Loucy (cell line): Measurements from ENCODE around the gene SPOCK1.

Experiments used
- H2AFZ ChIP-seq: fragments of 200-600 bp; sonication (generic); 2 replicates; pipeline ENCODE4 v1.6.0; 2016; ENCODE audit warnings: antibody characterized with exemption, mild to moderate bottlenecking, low read length, moderate library complexity
- H3F3A ChIP-seq: fragments of 200-600 bp; 2 replicates; pipeline ENCODE4 v1.6.0; 2016; ENCODE audit warnings: antibody characterized with exemption, low read depth, mild to moderate bottlenecking
- H3K27me3 ChIP-seq: fragments of 200-600 bp; sonication (generic); 2 replicates; pipeline ENCODE4 v1.6.1; 2014; ENCODE audit warnings: low read length, mild to moderate bottlenecking; ENCODE audit not compliant: insufficient read depth, poor library complexity, severe bottlenecking
- H3K36me3 ChIP-seq: fragments of 200-600 bp; sonication (generic); 2 replicates; pipeline ENCODE4 v1.6.1; 2016; ENCODE audit warnings: low read length; ENCODE audit not compliant: insufficient read depth
- H3K4me1 ChIP-seq: fragments of 200-600 bp; sonication (generic); 2 replicates; pipeline ENCODE4 v1.5.1; 2014; ENCODE audit warnings: low read length, mild to moderate bottlenecking; ENCODE audit not compliant: insufficient read depth, poor library complexity, severe bottlenecking
- H3K4me2 ChIP-seq: fragments of 200-600 bp; sonication (generic); 2 replicates; pipeline ENCODE4 v1.6.0; 2014; ENCODE audit warnings: antibody characterized with exemption, low read length, low read depth, mild to moderate bottlenecking; ENCODE audit not compliant: poor library complexity, severe bottlenecking
- H3K4me3 ChIP-seq: fragments of 200-600 bp; sonication (generic); 2 replicates; pipeline ENCODE4 v1.5.1; 2014; ENCODE audit warnings: low read length, mild to moderate bottlenecking, mixed read lengths; ENCODE audit not compliant: poor library complexity, severe bottlenecking
- H3K79me2 ChIP-seq: fragments of 200-600 bp; sonication (generic); 2 replicates; pipeline ENCODE4 v1.6.1; 2014; ENCODE audit warnings: low read length; ENCODE audit not compliant: insufficient read depth
- H3K9ac ChIP-seq: fragments of 200-600 bp; sonication (generic); 2 replicates; pipeline ENCODE4 v1.6.0; 2014; ENCODE audit warnings: mild to moderate bottlenecking, low read depth, low read length, moderate library complexity; ENCODE audit not compliant: poor library complexity, severe bottlenecking
- H3K9me2 ChIP-seq: fragments of 200-600 bp; sonication (generic); replicated peaks from 2 replicates; pipeline ENCODE4 v1.6.1; 2016; ENCODE audit warnings: low read depth, low read length, mixed read lengths
- H3K9me3 ChIP-seq: fragments of 200-600 bp; sonication (generic); 2 replicates; pipeline ENCODE4 v1.6.1; 2014; ENCODE audit warnings: mild to moderate bottlenecking, antibody characterized with exemption, low read length, low read depth; ENCODE audit not compliant: insufficient read depth
- H4K20me1 ChIP-seq: fragments of 200-600 bp; sonication (generic); 2 replicates; pipeline ENCODE4 v1.6.0; 2014; ENCODE audit warnings: antibody characterized with exemption, low read length, mild to moderate bottlenecking; ENCODE audit not compliant: insufficient read depth, poor library complexity, severe bottlenecking
- EZH2phosphoT487 ChIP-seq: fragments of 200-600 bp; IDR thresholded peaks from 2 replicates; pipeline ENCODE4 v1.6.1; 2018; ENCODE audit warnings: antibody characterized with exemption, mild to moderate bottlenecking, moderate library complexity, borderline replicate concordance
- TF ChIP-seq, protein P1 (sequence below): fragments of 200-600 bp; sonication (generic); conservative IDR thresholded peaks from 2 replicates; pipeline ENCODE4 v1.5.1; 2014; ENCODE audit warnings: mild to moderate bottlenecking, antibody characterized with exemption, low read length

SPOCK1 gene

DNA sequence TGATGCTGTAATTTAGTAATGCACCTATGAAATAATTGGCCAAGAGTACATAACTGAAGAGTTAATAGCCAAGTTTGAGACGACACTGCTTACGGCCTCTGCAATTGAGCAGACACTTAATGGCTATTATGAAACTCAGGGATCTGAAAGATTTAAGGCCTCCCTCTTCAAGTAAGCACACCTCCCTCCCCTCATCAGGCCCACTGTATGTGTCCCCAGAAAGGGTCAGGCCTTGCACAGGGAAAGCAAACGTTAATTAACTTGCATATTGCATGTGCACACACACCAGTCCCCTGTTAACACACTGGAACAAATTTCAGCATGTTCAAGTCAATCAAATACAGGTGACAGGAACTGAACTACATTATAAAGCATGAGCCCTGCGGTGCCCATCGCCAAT is 163.6 kb downstream of the SPOCK1 start:
- H3K9ac ChIP-seq: no peak overlapping the region
- H2AFZ ChIP-seq: no peak overlapping the region
- H3K27me3 ChIP-seq: no peaks in the 10 kb centered on the region
- H4K20me1 ChIP-seq: no peaks in the 10 kb centered on the region
- H3K9me2 ChIP-seq: no peaks in the 10 kb centered on the region
- no peaks in the 10 kb centered on the region for H3K79me2 ChIP-seq
- no peak overlapping the region for H3K4me2 ChIP-seq
- TF ChIP-seq, protein P1, sequence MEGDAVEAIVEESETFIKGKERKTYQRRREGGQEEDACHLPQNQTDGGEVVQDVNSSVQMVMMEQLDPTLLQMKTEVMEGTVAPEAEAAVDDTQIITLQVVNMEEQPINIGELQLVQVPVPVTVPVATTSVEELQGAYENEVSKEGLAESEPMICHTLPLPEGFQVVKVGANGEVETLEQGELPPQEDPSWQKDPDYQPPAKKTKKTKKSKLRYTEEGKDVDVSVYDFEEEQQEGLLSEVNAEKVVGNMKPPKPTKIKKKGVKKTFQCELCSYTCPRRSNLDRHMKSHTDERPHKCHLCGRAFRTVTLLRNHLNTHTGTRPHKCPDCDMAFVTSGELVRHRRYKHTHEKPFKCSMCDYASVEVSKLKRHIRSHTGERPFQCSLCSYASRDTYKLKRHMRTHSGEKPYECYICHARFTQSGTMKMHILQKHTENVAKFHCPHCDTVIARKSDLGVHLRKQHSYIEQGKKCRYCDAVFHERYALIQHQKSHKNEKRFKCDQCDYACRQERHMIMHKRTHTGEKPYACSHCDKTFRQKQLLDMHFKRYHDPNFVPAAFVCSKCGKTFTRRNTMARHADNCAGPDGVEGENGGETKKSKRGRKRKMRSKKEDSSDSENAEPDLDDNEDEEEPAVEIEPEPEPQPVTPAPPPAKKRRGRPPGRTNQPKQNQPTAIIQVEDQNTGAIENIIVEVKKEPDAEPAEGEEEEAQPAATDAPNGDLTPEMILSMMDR: no peak
- TF ChIP-seq EZH2phosphoT487: no peak
- no peaks in the 10 kb centered on the region for H3F3A ChIP-seq
- no peaks in the 10 kb centered on the region for H3K4me1 ChIP-seq
- no peaks in the 10 kb centered on the region for H3K36me3 ChIP-seq
- no peaks in the 10 kb centered on the region for H3K9me3 ChIP-seq
- H3K4me3 ChIP-seq: no peak overlapping the region

DNA sequence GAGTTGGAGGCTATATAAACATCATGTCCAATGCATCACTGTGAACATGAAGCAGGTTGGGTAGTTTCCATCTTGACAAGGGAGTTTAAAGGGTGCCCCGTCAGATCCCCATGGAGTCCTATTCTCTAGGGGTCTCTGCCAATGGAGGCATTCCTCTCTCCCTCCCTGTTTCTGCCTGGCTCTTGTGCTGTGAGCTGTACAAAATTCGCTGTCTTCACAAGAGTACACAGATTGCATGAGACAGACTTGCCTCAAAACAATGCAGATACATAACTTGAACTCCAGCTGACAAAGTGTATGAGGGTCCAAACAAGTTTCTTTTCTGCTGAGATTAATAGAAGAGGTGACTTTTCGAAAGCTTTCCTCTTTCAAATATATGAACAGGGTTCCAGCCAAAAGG is 165.2 kb downstream of the SPOCK1 start:
- no peaks in the 10 kb centered on the region for H3K9me3 ChIP-seq
- H3K9me2 ChIP-seq: no peaks in the 10 kb centered on the region
- H3K36me3 ChIP-seq: no peaks in the 10 kb centered on the region
- H3K4me2 ChIP-seq: no peak overlapping the region
- H3K27me3 ChIP-seq: no peaks in the 10 kb centered on the region
- H4K20me1 ChIP-seq: no peaks in the 10 kb centered on the region
- TF ChIP-seq EZH2phosphoT487: no peak
- TF ChIP-seq, protein P1: no peak
- no peaks in the 10 kb centered on the region for H3K79me2 ChIP-seq
- H3F3A ChIP-seq: no peaks in the 10 kb centered on the region
- no peak overlapping the region for H3K4me3 ChIP-seq
- no peak overlapping the region for H2AFZ ChIP-seq
- H3K4me1 ChIP-seq: no peaks in the 10 kb centered on the region
- no peak overlapping the region for H3K9ac ChIP-seq

DNA sequence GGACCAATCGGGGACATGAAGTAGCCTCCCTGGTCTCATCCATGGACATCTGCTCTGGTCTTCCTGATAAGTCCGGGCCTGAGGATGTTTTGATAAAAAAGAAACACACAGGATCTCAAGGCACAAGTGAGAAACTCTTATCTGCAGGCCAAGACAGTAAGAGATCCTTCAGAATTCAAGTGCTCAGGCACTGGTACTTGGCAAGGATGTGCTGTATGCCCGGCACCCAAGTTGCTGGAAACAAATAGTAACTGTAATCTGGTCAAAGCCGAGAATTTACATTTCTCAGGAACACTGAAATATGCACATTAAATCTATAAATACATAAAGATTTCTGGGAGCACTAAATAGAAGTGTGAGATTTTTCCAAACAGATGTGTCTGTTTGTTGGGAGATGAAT is 165.7 kb downstream of the SPOCK1 start:
- no peaks in the 10 kb centered on the region for H3K4me1 ChIP-seq
- H3K9me2 ChIP-seq: no peaks in the 10 kb centered on the region
- no peaks in the 10 kb centered on the region for H4K20me1 ChIP-seq
- H3F3A ChIP-seq: no peaks in the 10 kb centered on the region
- no peaks in the 10 kb centered on the region for H3K36me3 ChIP-seq
- no peak overlapping the region for H3K4me3 ChIP-seq
- no peak overlapping the region for H3K9ac ChIP-seq
- H2AFZ ChIP-seq: no peak overlapping the region
- H3K4me2 ChIP-seq: no peak overlapping the region
- H3K9me3 ChIP-seq: no peaks in the 10 kb centered on the region
- H3K27me3 ChIP-seq: no peaks in the 10 kb centered on the region
- no peaks in the 10 kb centered on the region for H3K79me2 ChIP-seq
- TF ChIP-seq, protein P1: no peak
- TF ChIP-seq EZH2phosphoT487: no peak
